ENCODE data around the gene TMEM119. TPM values are rescaled to one million over a fixed set of nuclear protein-coding genes. Genes with fewer than 3 reads are reported as not detected.
"Not testable (repeated sequence)": the region's sequence is repeated elsewhere in the genome, so short reads cannot be mapped to it uniquely, and the experiment has no call there.

Gene TMEM119
- total and polyA plus RNA-seq, 2 of the 4 experiments (the other 2 are of a cell fraction): 8.1 to 9.2 TPM

DNA sequence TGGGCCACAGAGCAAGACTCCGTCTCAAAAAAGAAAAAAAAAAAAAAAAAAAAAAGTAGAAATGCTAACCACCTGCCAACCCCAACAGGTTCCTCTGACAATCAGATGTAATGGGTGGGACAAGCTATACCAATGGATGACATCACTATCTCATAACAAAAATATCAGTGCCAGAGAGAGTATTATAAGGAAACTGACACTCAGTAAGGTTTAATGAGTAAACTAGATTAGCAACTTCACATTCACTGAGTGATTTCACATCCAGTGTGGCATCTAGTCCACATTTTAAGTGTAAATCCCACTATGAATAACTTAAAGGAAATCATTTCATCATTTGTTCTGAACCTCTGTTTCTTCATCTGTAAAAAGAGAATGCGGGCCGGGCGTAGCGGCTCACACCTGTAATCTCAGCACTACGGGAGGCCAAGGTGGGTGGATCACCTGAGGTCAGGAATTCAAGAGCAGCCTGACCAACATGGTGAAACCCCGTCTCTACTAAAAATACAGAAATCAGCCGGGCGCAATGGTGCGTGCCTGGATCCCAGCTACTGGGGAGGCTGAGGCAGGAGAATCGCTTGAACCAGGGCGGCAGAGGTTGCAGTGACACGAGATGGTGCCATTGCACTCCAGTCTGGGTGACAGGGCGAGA is 38.8 kb downstream of the TMEM119 start:
- Histone ChIP-seq H3K9me3 (ENCODE audit: control insufficient read depth, insufficient read depth, low read length) (no peaks in the 10 kb centered on the region), H3K4me3 (ENCODE audit: insufficient read depth, low read depth, low read length) (no peak overlapping the region), H3K27ac (ENCODE audit: insufficient read depth, low read length) (no peak overlapping the region), H4K5ac (ENCODE audit: low read depth, low read length) (no peak overlapping the region), H3K14ac (replicated peaks; ENCODE audit: low read depth, low read length) (no peak overlapping the region), H3K27me3 (ENCODE audit: control insufficient read depth, insufficient read depth, low read length) (no peaks in the 10 kb centered on the region), H2BK15ac (ENCODE audit: low read depth, low read length) (no peak overlapping the region), H3K79me1 (ENCODE audit: low read depth in 1 of 2, low read length in 2 of 2) (peaks cover 11 to 60% of the 10 kb centered on the region in 2 experiments), H2AK5ac (ENCODE audit: low read depth, low read length) (no peak overlapping the region), H2AFZ (replicated peaks; ENCODE audit: low read length, poor library complexity) (no peak overlapping the region), H2AK9ac (replicated peaks; ENCODE audit: low read depth, low read length, poor library complexity) (no peak overlapping the region), H4K8ac (ENCODE audit: low read depth in 2 of 2, low read length in 2 of 2) (no peak overlapping the region), H3K4ac (ENCODE audit: low read depth, low read length) (no peak overlapping the region), H4K91ac (ENCODE audit: insufficient read depth, low read depth, low read length) (no peak overlapping the region), H2BK5ac (ENCODE audit: low read depth, low read length, poor library complexity, severe bottlenecking) (no peak overlapping the region), H2BK20ac (ENCODE audit: low read depth, low read length) (no peak overlapping the region), H3K56ac (ENCODE audit: extremely low read depth, insufficient read depth, low read length) (no peak overlapping the region), H3K9ac (ENCODE audit: low read depth, low read length) (no peak overlapping the region), H3K9me1 (ENCODE audit: insufficient read depth, low read length) (peaks cover 9% of the 10 kb centered on the region; the same call in 1 of the 2 replicates), H3K36me3 (ENCODE audit: control insufficient read depth, insufficient read depth, low read length) (peaks cover 8% of the 10 kb centered on the region), H4K20me1 (ENCODE audit: insufficient read depth, low read length) (peaks cover 38% of the 10 kb centered on the region), H3K4me2 (ENCODE audit: low read depth, low read length) (no peak overlapping the region), H3K23ac (ENCODE audit: low read depth, low read length) (no peak overlapping the region), H2BK120ac (ENCODE audit: low read depth, low read length) (no peak overlapping the region), H3K18ac (ENCODE audit: low read depth, low read length) (no peak overlapping the region), H3K4me1 (ENCODE audit: control insufficient read depth, insufficient read depth, low read length) (no peaks in the 10 kb centered on the region)
- dilution Hi-C loops (cut with HindIII; ENCODE audit: low sequenced_read_pairs, unreplicated experiment) (no loop called here), in situ Hi-C loops (cut with MboI; ENCODE audit: low sequenced_read_pairs) (no loop called here), intact Hi-C loops (cut with micrococcal nuclease) (no loop called here)
- no peak for TF ChIP-seq SMC3 (IDR thresholded peaks at IDR 0.05; ENCODE audit: low read depth, low read length)
- no peak for TF ChIP-seq MXI1 (IDR thresholded peaks at IDR 0.05; ENCODE audit: borderline replicate concordance, low read depth, low read length)
- BruUV-seq (replicated peaks): no TSS peak
- ChIA-PET CTCF (no interaction called here), POLR2A (ENCODE audit: unreplicated experiment) (no interaction called here)
- DNase-seq (no peak), ATAC-seq (ENCODE audit: low read depth) (no peak)
- WGBS, 2 experiments (ENCODE audit: extremely low coverage in 2 of 2, insufficient read length in 1 of 2): 94% methylated on average over 6 of the region's 14 CpGs; no CpG with 5 or more reads in 1 of the 2 experiments

DNA sequence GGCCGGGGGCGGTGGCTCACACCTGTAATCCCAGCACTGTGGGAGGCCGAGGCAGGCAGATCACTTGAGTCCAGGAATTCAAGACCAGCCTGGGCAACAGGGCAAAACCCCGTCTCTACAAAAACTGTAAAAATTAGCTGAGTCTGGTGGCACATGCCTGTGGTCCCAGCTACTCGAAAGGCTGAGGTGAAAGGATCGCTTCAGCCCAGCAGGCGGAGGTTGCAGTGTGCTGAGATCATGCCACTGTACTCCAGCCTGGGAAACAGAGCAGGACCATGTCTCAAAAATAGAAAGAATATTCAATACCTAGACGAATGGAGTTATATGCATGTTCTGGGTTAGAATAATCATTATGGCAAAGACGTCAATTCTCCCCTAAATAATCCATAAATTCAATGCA is 42.5 kb downstream of the TMEM119 start:
- H3K23ac ChIP-seq (ENCODE audit: low read depth, low read length); H3K9me1 ChIP-seq (ENCODE audit: insufficient read depth, low read length); H3K27me3 ChIP-seq (ENCODE audit: control insufficient read depth, insufficient read depth, low read length); H2AFZ ChIP-seq (replicated peaks; ENCODE audit: low read length, poor library complexity); H3K36me3 ChIP-seq (ENCODE audit: control insufficient read depth, insufficient read depth, low read length); H3K18ac ChIP-seq (ENCODE audit: low read depth, low read length); in situ Hi-C loops (cut with MboI; ENCODE audit: low sequenced_read_pairs); H3K4me2 ChIP-seq (ENCODE audit: low read depth, low read length); dilution Hi-C loops (cut with HindIII; ENCODE audit: low sequenced_read_pairs, unreplicated experiment); H3K27ac ChIP-seq (ENCODE audit: insufficient read depth, low read length); H3K9me3 ChIP-seq (ENCODE audit: control insufficient read depth, insufficient read depth, low read length); H2BK5ac ChIP-seq (ENCODE audit: low read depth, low read length, poor library complexity, severe bottlenecking); H3K4ac ChIP-seq (ENCODE audit: low read depth, low read length); H3K9ac ChIP-seq (ENCODE audit: low read depth, low read length); H4K5ac ChIP-seq (ENCODE audit: low read depth, low read length); H2AK5ac ChIP-seq (ENCODE audit: low read depth, low read length); H3K14ac ChIP-seq (replicated peaks; ENCODE audit: low read depth, low read length); DNase-seq; H4K91ac ChIP-seq (ENCODE audit: insufficient read depth, low read depth, low read length); POLR2A ChIA-PET (ENCODE audit: unreplicated experiment); H4K8ac ChIP-seq (ENCODE audit: low read depth in 2 of 2, low read length in 2 of 2); ATAC-seq (ENCODE audit: low read depth); H2BK15ac ChIP-seq (ENCODE audit: low read depth, low read length); H3K4me3 ChIP-seq (ENCODE audit: insufficient read depth, low read depth, low read length); H2BK120ac ChIP-seq (ENCODE audit: low read depth, low read length); H3K56ac ChIP-seq (ENCODE audit: extremely low read depth, insufficient read depth, low read length); H3K4me1 ChIP-seq (ENCODE audit: control insufficient read depth, insufficient read depth, low read length); intact Hi-C loops (cut with micrococcal nuclease); H2BK20ac ChIP-seq (ENCODE audit: low read depth, low read length); H2AK9ac ChIP-seq (replicated peaks; ENCODE audit: low read depth, low read length, poor library complexity); BruUV-seq (replicated peaks): not testable (repeated sequence)
- CTCF ChIA-PET: interaction anchor here (0.6 kb wide), 1 partner anchor 19 kb away, joined by 7 read pairs; no protein-coding TSS in a partner anchor
- 97% methylated on average over 4 of the region's 9 CpGs; no CpG with 5 or more reads in 1 of the 2 experiments for WGBS, 2 experiments (ENCODE audit: extremely low coverage in 2 of 2, insufficient read length in 1 of 2)
- Histone ChIP-seq H3K79me1 (ENCODE audit: low read depth in 1 of 2, low read length in 2 of 2) (peaks cover 0 to 41% of the 10 kb centered on the region in 2 experiments; a peak in 2 of 4 replicates), H4K20me1 (ENCODE audit: insufficient read depth, low read length) (peaks cover 51% of the 10 kb centered on the region)

All from IMR-90 (cell line).